ENCODE measurements around the gene FUZ.

GRCh38 chr19:49858088-49858985, 45.2 kb upstream of the FUZ start:
- no peak for TF ChIP-seq CTCF (IDR thresholded peaks at IDR 0.05)
- TF ChIP-seq POLR2A (IDR thresholded peaks at IDR 0.05): no peak

All from esophagus squamous epithelium (tissue), 4 donors.